ENCODE measurements around the gene TMC4.
"Not testable (repeated sequence)": the region's sequence is repeated elsewhere in the genome, so short reads cannot be mapped to it uniquely, and the experiment has no call there.

TMC4 gene

GRCh38 chr19:54172471-54173358 lies at the start of gene TMC4:
TMC4 (minus strand) TSS chr19:54173160; CDS start chr19:54173117, 43 bp downstream.
- no peak for DNase-seq (ENCODE audit: low read depth)

GRCh38 chr19:54221947-54222346 lies 49.0 kb upstream of the TMC4 start:
- DNase-seq (ENCODE audit: low read depth), result not testable (repeated sequence)

GRCh38 chr19:54219702-54220101 lies 46.7 kb upstream of the TMC4 start:
- not testable (repeated sequence) for DNase-seq (ENCODE audit: low read depth)

- no peak for DNase-seq (ENCODE audit: low read depth)
Measured at GRCh38 chr19:54218960-54219661, 46.2 kb upstream of the TMC4 start.

GRCh38 chr19:54218259-54218658 lies 45.3 kb upstream of the TMC4 start:
- DNase-seq (ENCODE audit: low read depth), result no peak

- not testable (repeated sequence) for DNase-seq (ENCODE audit: low read depth)
Measured at GRCh38 chr19:54217517-54218247, 44.7 kb upstream of the TMC4 start.

GRCh38 chr19:54216869-54217268 lies 43.9 kb upstream of the TMC4 start:
- no peak for DNase-seq (ENCODE audit: low read depth)

- not testable (repeated sequence) for DNase-seq (ENCODE audit: low read depth)
Measured at GRCh38 chr19:54214734-54215133, 41.8 kb upstream of the TMC4 start.

GRCh38 chr19:54214217-54214616 lies 41.3 kb upstream of the TMC4 start:
- not testable (repeated sequence) for DNase-seq (ENCODE audit: low read depth)

GRCh38 chr19:54211235-54211634 lies 38.3 kb upstream of the TMC4 start:
- DNase-seq (ENCODE audit: low read depth), result no peak

- no peak for DNase-seq (ENCODE audit: low read depth)
Measured at GRCh38 chr19:54209811-54210494, 37.0 kb upstream of the TMC4 start.

GRCh38 chr19:54209058-54209810 lies 36.3 kb upstream of the TMC4 start:
- DNase-seq (ENCODE audit: low read depth), result no peak

GRCh38 chr19:54208784-54209057 lies 35.8 kb upstream of the TMC4 start:
- DNase-seq (ENCODE audit: low read depth), result no peak

- no peak for DNase-seq (ENCODE audit: low read depth)
Measured at GRCh38 chr19:54207983-54208783, 35.2 kb upstream of the TMC4 start.

- no peak for DNase-seq (ENCODE audit: low read depth)
Measured at GRCh38 chr19:54207676-54207982, 34.7 kb upstream of the TMC4 start.

GRCh38 chr19:54207193-54207592 lies 34.2 kb upstream of the TMC4 start:
- DNase-seq (ENCODE audit: low read depth), result not testable (repeated sequence)

- DNase-seq (ENCODE audit: low read depth), result no peak
Measured at GRCh38 chr19:54206831-54207177, 33.8 kb upstream of the TMC4 start.

GRCh38 chr19:54206030-54206830 lies 33.3 kb upstream of the TMC4 start:
- no peak for DNase-seq (ENCODE audit: low read depth)

GRCh38 chr19:54204767-54205468 lies 32.0 kb upstream of the TMC4 start:
- DNase-seq (ENCODE audit: low read depth), result no peak

Measured in T-helper 22 cell (primary cell).